Hepatocyte (in vitro differentiated cells): ENCODE measurements around the gene SORCS2. TPM values are rescaled to one million over a fixed set of nuclear protein-coding genes. Genes with fewer than 3 reads are reported as not detected.

ENCODE experiments used
- DNase-seq: peaks from one replicate; pipeline ENCODE4 v3.0.0-alpha.2; 2016; ENCODE audit warnings: low spot score
- H2AFZ ChIP-seq: fragments of 200-600 bp; sonication (generic); 2 replicates; pipeline ENCODE4 v1.6.0; 2016; ENCODE audit warnings: antibody characterized with exemption, mild to moderate bottlenecking
- H3K27ac ChIP-seq: fragments of 200-600 bp; sonication (generic); 2 replicates; pipeline ENCODE4 v1.5.1; 2016; ENCODE audit warnings: mild to moderate bottlenecking
- H3K27me3 ChIP-seq: fragments of 200-600 bp; sonication (generic); 2 replicates; pipeline ENCODE4 v1.6.1; 2016
- H3K36me3 ChIP-seq: fragments of 200-600 bp; sonication (generic); replicated peaks from 2 replicates; pipeline ENCODE4 v1.5.1; 2016; ENCODE audit warnings: low read depth; ENCODE audit not compliant: insufficient read depth
- H3K4me1 ChIP-seq: fragments of 200-600 bp; sonication (generic); 2 replicates; pipeline ENCODE4 v1.5.1; 2016; ENCODE audit warnings: mild to moderate bottlenecking, moderate library complexity; ENCODE audit not compliant: insufficient read depth
- H3K4me2 ChIP-seq: fragments of 200-600 bp; sonication (generic); 2 replicates; pipeline ENCODE4 v1.6.0; 2016
- H3K4me3 ChIP-seq: fragments of 200-600 bp; sonication (generic); 2 replicates; pipeline ENCODE4 v1.5.1; 2016; ENCODE audit warnings: mild to moderate bottlenecking
- H3K79me2 ChIP-seq: fragments of 200-600 bp; sonication (generic); 2 replicates; pipeline ENCODE4 v1.6.0; 2017; ENCODE audit warnings: mild to moderate bottlenecking
- H3K9me2 ChIP-seq: fragments of 200-600 bp; sonication (generic); replicated peaks from 2 replicates; pipeline ENCODE4 v1.6.0; 2017; ENCODE audit warnings: mild to moderate bottlenecking; ENCODE audit not compliant: insufficient read depth
- H3K9me3 ChIP-seq: fragments of 200-600 bp; sonication (generic); 2 replicates; pipeline ENCODE4 v1.5.1; 2016; ENCODE audit warnings: low read depth, mild to moderate bottlenecking
- H4K20me1 ChIP-seq: fragments of 200-600 bp; sonication (generic); 2 replicates; pipeline ENCODE4 v1.6.0; 2016; ENCODE audit warnings: mild to moderate bottlenecking; ENCODE audit not compliant: insufficient read depth, poor library complexity, severe bottlenecking
- EZH2 ChIP-seq: fragments of 200-600 bp; sonication (generic); IDR thresholded peaks from 2 replicates; pipeline ENCODE4 v1.6.1; 2016; ENCODE audit warnings: antibody characterized with exemption, mild to moderate bottlenecking, borderline replicate concordance
- EZH2phosphoT487 ChIP-seq: fragments of 200-600 bp; sonication (generic); IDR thresholded peaks from one replicate; pipeline ENCODE4 v1.6.1; 2018; ENCODE audit warnings: antibody characterized with exemption, mild to moderate bottlenecking, low read depth, moderate library complexity; ENCODE audit not compliant: unreplicated experiment, severe bottlenecking
- WGBS: methylation state at CpG from one replicate; pipeline ENCODE4 v1.1.6; 2016; ENCODE audit warnings: low lambda C conversion rate; ENCODE audit errors: missing lambda C conversion rate; 5-methylcytosine and 5-hydroxymethylcytosine counted together
- polyA plus RNA-seq: library from polyadenylated mRNA; unstranded; fragments of >200 nt; fragmentation: Nextera tagmentation; extraction: Ambion mirVana; gene quantifications from 2 replicates; pipeline ENCODE4 v1.2.1, GENCODE V29; 2016
- total RNA-seq: library from RNA; depleted of rRNA; stranded (reverse); fragments of >200 nt; gene quantifications from 2 replicates; pipeline ENCODE4 v1.2.3, GENCODE V29; 2014
- TF ChIP-seq, protein P1 (sequence below): fragments of 200-600 bp; sonication (generic); IDR thresholded peaks from 2 replicates; pipeline ENCODE4 v1.5.1; 2016; ENCODE audit warnings: antibody characterized with exemption, mild to moderate bottlenecking; ENCODE audit not compliant: poor library complexity

SORCS2 gene
- total and polyA plus RNA-seq, 2 experiments from 2014 or later: 1.6 to 4.8 TPM

DNA sequence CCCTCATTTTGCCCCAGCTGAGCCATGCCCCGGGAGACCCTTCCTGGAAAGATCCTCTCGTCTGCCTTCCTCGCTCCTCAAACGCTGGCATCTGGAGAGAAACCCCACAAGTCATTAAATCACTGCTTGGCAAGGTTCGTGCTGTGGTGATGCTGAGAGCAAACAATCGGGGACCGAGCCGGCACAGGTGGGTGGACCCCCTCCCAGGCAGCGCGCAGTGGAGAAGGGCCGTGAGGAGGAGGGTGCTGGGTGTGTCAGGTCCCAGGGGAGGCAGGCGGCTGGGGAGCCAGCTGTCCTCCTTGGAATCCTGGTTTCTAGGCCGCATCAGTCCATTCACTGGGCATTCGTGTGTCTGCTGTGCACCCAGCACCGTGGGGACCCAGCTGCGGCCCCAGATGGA lies 307.3 kb downstream of the SORCS2 start:
- no peak overlapping the region for H2AFZ ChIP-seq
- H3K4me1 ChIP-seq: no peaks in the 10 kb centered on the region
- 92% methylated on average over 15 of the region's 16 CpGs for WGBS

DNA sequence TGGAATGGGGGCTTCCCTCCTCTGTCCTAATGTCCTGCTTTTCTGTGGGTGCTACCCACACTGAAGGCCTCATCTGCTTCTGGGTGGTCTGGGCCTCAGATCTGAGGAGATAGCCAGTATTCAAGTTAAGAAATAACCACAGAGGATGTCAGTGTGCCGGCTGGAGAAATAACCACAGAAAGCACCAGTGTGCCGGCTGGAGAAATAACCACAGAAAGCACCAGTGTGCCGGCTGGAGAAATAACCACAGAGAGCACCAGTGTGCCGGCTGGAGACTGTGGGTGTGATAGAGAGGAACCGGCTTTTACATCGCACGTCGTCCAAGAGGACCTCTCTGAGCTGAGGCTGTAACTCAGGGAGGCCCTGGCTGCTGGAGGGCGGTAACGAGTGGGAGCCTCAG lies 308.1 kb downstream of the SORCS2 start:
- no peak overlapping the region for H2AFZ ChIP-seq
- TF ChIP-seq EZH2 (no peak), EZH2phosphoT487 (no peak)
- TF ChIP-seq, protein P1, sequence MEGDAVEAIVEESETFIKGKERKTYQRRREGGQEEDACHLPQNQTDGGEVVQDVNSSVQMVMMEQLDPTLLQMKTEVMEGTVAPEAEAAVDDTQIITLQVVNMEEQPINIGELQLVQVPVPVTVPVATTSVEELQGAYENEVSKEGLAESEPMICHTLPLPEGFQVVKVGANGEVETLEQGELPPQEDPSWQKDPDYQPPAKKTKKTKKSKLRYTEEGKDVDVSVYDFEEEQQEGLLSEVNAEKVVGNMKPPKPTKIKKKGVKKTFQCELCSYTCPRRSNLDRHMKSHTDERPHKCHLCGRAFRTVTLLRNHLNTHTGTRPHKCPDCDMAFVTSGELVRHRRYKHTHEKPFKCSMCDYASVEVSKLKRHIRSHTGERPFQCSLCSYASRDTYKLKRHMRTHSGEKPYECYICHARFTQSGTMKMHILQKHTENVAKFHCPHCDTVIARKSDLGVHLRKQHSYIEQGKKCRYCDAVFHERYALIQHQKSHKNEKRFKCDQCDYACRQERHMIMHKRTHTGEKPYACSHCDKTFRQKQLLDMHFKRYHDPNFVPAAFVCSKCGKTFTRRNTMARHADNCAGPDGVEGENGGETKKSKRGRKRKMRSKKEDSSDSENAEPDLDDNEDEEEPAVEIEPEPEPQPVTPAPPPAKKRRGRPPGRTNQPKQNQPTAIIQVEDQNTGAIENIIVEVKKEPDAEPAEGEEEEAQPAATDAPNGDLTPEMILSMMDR: no peak
- no peaks in the 10 kb centered on the region for H3K79me2 ChIP-seq
- no peak overlapping the region for H3K4me2 ChIP-seq
- DNase-seq: no peak
- no peaks in the 10 kb centered on the region for H3K9me3 ChIP-seq
- H3K27ac ChIP-seq: no peak overlapping the region
- no peaks in the 10 kb centered on the region for H3K4me1 ChIP-seq
- WGBS: 81% methylated on average over 10 of the region's 10 CpGs
- no peaks in the 10 kb centered on the region for H3K36me3 ChIP-seq
- no peaks in the 10 kb centered on the region for H3K9me2 ChIP-seq
- H3K4me3 ChIP-seq: no peak overlapping the region
- H3K27me3 ChIP-seq: no peaks in the 10 kb centered on the region
- no peaks in the 10 kb centered on the region for H4K20me1 ChIP-seq

More for the DNA sequence above, 307.3 kb downstream of the SORCS2 start:
- H3K9me3 ChIP-seq: no peaks in the 10 kb centered on the region
- H3K4me2 ChIP-seq: no peak overlapping the region
- no peak overlapping the region for H3K4me3 ChIP-seq
- no peaks in the 10 kb centered on the region for H3K27me3 ChIP-seq
- DNase-seq: no peak
- H3K36me3 ChIP-seq: no peaks in the 10 kb centered on the region
- H3K79me2 ChIP-seq: no peaks in the 10 kb centered on the region
- H3K9me2 ChIP-seq: no peaks in the 10 kb centered on the region
- no peak overlapping the region for H3K27ac ChIP-seq
- no peak for TF ChIP-seq EZH2phosphoT487
- TF ChIP-seq, protein P1: no peak
- TF ChIP-seq EZH2: no peak
- no peaks in the 10 kb centered on the region for H4K20me1 ChIP-seq

DNA sequence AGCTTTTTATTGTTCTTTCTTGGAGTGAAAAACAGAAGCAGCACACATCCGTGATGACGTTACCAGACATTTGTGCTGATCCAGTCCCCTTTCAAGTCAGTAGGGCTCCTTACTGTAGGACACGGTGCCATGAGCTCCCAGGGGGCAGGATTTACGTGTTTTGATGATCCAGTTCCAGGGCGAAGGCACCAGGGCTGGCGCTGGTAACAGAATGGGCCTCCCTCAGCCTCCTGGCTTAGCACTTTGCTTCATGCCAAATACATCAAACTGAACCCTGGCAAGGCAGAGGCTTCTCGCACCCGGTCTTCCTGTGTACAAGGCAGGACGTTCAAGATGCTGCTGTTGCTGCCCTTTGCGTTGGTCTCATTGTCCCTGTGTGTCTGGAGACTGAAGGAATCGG lies 309.0 kb downstream of the SORCS2 start:
- Histone ChIP-seq H3K4me2 (no peak overlapping the region), H3K27me3 (no peaks in the 10 kb centered on the region), H3K79me2 (no peaks in the 10 kb centered on the region), H3K4me1 (no peaks in the 10 kb centered on the region), H2AFZ (no peak overlapping the region), H3K36me3 (no peaks in the 10 kb centered on the region), H4K20me1 (no peaks in the 10 kb centered on the region), H3K4me3 (no peak overlapping the region), H3K27ac (no peak overlapping the region), H3K9me3 (no peaks in the 10 kb centered on the region), H3K9me2 (no peaks in the 10 kb centered on the region)
- 84% methylated on average over 11 of the region's 11 CpGs for WGBS
- DNase-seq: no peak
- no peak for TF ChIP-seq EZH2phosphoT487

DNA sequence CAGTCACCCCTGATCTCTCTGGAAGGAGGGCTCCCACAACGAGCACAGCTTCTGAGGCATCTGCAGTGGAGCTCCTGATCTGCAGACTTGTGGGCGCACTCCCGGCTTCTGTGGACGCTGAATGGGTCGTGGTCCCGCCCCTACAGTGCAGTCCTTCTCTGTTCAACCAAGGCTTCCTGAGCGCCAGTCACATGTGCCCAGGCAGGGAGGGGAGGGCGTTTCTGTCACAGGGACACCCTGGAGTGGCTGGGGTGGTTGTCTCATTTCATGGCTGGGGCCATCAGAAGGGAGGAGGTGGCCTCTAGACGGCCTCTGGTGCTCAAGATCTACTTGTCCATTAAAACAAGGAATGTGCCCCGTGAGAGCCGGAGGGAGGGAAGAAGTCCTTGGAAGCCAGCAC lies 309.5 kb downstream of the SORCS2 start:
- DNase-seq: no peak
- no peaks in the 10 kb centered on the region for H3K9me2 ChIP-seq
- H3K4me2 ChIP-seq: no peak overlapping the region
- no peaks in the 10 kb centered on the region for H3K4me1 ChIP-seq
- no peak overlapping the region for H2AFZ ChIP-seq
- no peaks in the 10 kb centered on the region for H3K36me3 ChIP-seq
- 70% methylated on average over 11 of the region's 11 CpGs for WGBS
- H3K9me3 ChIP-seq: no peaks in the 10 kb centered on the region
- no peaks in the 10 kb centered on the region for H3K27me3 ChIP-seq
- no peaks in the 10 kb centered on the region for H4K20me1 ChIP-seq
- no peaks in the 10 kb centered on the region for H3K79me2 ChIP-seq
- H3K27ac ChIP-seq: no peak overlapping the region
- no peak overlapping the region for H3K4me3 ChIP-seq
- TF ChIP-seq EZH2: no peak
- TF ChIP-seq EZH2phosphoT487: no peak
- TF ChIP-seq, protein P1: no peak
